Epithelial cell of esophagus (primary cell): Measurements from ENCODE around the gene NCK2.

Source experiments
- DNase-seq: peaks from one replicate; pipeline ENCODE4 v3.0.0; 2010; ENCODE audit warnings: low read depth
- H3K4me3 ChIP-seq: 2 replicates; pipeline ENCODE4 v1.5.1; 2011; ENCODE audit warnings: mild to moderate bottlenecking, low read length, control low read depth
- CTCF ChIP-seq: IDR thresholded peaks from 2 replicates; pipeline ENCODE4 v1.5.1; 2011; ENCODE audit warnings: low read depth, mild to moderate bottlenecking, low read length, control low read depth, inconsistent platforms; ENCODE audit not compliant: insufficient read depth; ENCODE audit errors: missing control alignments

NCK2 gene

GRCh38 chr2:105734762-105735538 is 9.8 kb upstream of the NCK2 start:
- no peak for TF ChIP-seq CTCF
- no peak overlapping the region for H3K4me3 ChIP-seq
- DNase-seq, result peak; percentile 58

GRCh38 chr2:105736145-105736544 is 8.6 kb upstream of the NCK2 start:
- TF ChIP-seq CTCF, result no peak
- H3K4me3 ChIP-seq, result no peak overlapping the region
- DNase-seq, result no peak

GRCh38 chr2:105737980-105738657 is 6.6 kb upstream of the NCK2 start:
- no peak overlapping the region for H3K4me3 ChIP-seq
- peak; percentile 45 for DNase-seq
- no peak for TF ChIP-seq CTCF

- no peak for DNase-seq
- no peak for TF ChIP-seq CTCF
- H3K4me3 ChIP-seq, result no peak overlapping the region
These were observed 6.0 kb upstream of the NCK2 start for GRCh38 chr2:105738658-105739241.

- no peak for DNase-seq
- no peak for TF ChIP-seq CTCF
- H3K4me3 ChIP-seq, result no peak overlapping the region
These were observed 5.3 kb upstream of the NCK2 start for GRCh38 chr2:105739426-105739825.

- DNase-seq, result no peak
- H3K4me3 ChIP-seq, result no peak overlapping the region
- no peak for TF ChIP-seq CTCF
These were observed 4.7 kb upstream of the NCK2 start for GRCh38 chr2:105739944-105740530.
